SK-N-SH treated with all-trans-retinoic acid at 6 μM for 48 hours (cell line): Measurements from ENCODE around the gene IFNAR2.

Experiments
- ATAC-seq: fragments of 200-7000 bp; cut with Tn5 transposase; 3 replicates; pipeline ENCODE4 v1.9.1; 2020; ENCODE audit warnings: mild to moderate bottlenecking, moderate library complexity
- ARNTL ChIP-seq: fragments of 450-650 bp; formaldehyde crosslinking; IDR thresholded peaks from 2 replicates; pipeline ENCODE4 v1.5.0; 2020; ENCODE audit warnings: low read depth, mild to moderate bottlenecking, moderate library complexity, borderline replicate concordance
- BACH2 ChIP-seq: fragments of 250-450 bp; sonication (Bioruptor Pico); IDR thresholded peaks from 2 replicates; pipeline ENCODE4 v1.9.0; 2021; ENCODE audit warnings: mild to moderate bottlenecking, borderline replicate concordance
- CREB5 ChIP-seq: fragments of 250-450 bp; sonication (Bioruptor Pico); IDR thresholded peaks from 2 replicates; pipeline ENCODE4 v1.5.1; 2020; ENCODE audit warnings: low read depth, mild to moderate bottlenecking, moderate library complexity
- ESRRG ChIP-seq: fragments of 250-450 bp; sonication (Bioruptor Pico); IDR thresholded peaks from 2 replicates; pipeline ENCODE4 v1.6.1; 2021; ENCODE audit warnings: mild to moderate bottlenecking
- OSR1 ChIP-seq: fragments of 250-450 bp; sonication (Bioruptor Pico); IDR thresholded peaks from 2 replicates; pipeline ENCODE4 v1.8.0; 2022; ENCODE audit warnings: moderate library complexity, mild to moderate bottlenecking, inconsistent platforms
- PPARA ChIP-seq: fragments of 250-450 bp; sonication (Bioruptor Pico); IDR thresholded peaks from 2 replicates; pipeline ENCODE4 v1.5.0; 2020; ENCODE audit warnings: mild to moderate bottlenecking, borderline replicate concordance
- RARB ChIP-seq: fragments of 250-450 bp; sonication (Bioruptor Pico); IDR thresholded peaks from 2 replicates; pipeline ENCODE4 v1.8.0; 2021; ENCODE audit warnings: mild to moderate bottlenecking, moderate library complexity
- SNAI2 ChIP-seq: fragments of 250-450 bp; sonication (Bioruptor Pico); IDR thresholded peaks from 2 replicates; pipeline ENCODE4 v1.5.0; 2020; ENCODE audit warnings: mild to moderate bottlenecking, moderate library complexity
- TCF4 ChIP-seq: fragments of 250-450 bp; sonication (Bioruptor Pico); IDR thresholded peaks from 2 replicates; pipeline ENCODE4 v1.8.0; 2021; ENCODE audit warnings: mild to moderate bottlenecking, moderate library complexity, borderline replicate concordance
- TSHZ2 ChIP-seq: fragments of 250-450 bp; sonication (Bioruptor Pico); IDR thresholded peaks from 2 replicates; pipeline ENCODE4 v1.5.0; 2020; ENCODE audit warnings: mild to moderate bottlenecking, moderate library complexity
- ZC3H10 ChIP-seq: fragments of 250-450 bp; sonication (Bioruptor Pico); IDR thresholded peaks from 2 replicates; pipeline ENCODE4 v1.5.1; 2021; ENCODE audit warnings: mild to moderate bottlenecking, moderate library complexity
- ZFP3 ChIP-seq: fragments of 250-450 bp; sonication (Bioruptor Pico); IDR thresholded peaks from 2 replicates; pipeline ENCODE4 v1.5.0; 2020; ENCODE audit warnings: mild to moderate bottlenecking, moderate library complexity
- ZFP30 ChIP-seq: fragments of 450-650 bp; formaldehyde crosslinking; IDR thresholded peaks from 2 replicates; pipeline ENCODE4 v1.5.0; 2022; ENCODE audit warnings: mild to moderate bottlenecking, moderate library complexity
- ZNF70 ChIP-seq: fragments of 450-650 bp; formaldehyde crosslinking; IDR thresholded peaks from 2 replicates; pipeline ENCODE4 v1.5.0; 2020; ENCODE audit warnings: mild to moderate bottlenecking, moderate library complexity
- ZNF8 ChIP-seq: fragments of 450-650 bp; formaldehyde crosslinking; IDR thresholded peaks from 2 replicates; pipeline ENCODE4 v1.5.0; 2020; ENCODE audit warnings: mild to moderate bottlenecking, moderate library complexity
- TF ChIP-seq, protein P1 (sequence below): fragments of 250-450 bp; sonication (Bioruptor Pico); IDR thresholded peaks from 2 replicates; pipeline ENCODE4 v1.8.0; 2020; ENCODE audit warnings: mild to moderate bottlenecking, moderate library complexity, borderline replicate concordance
- TF ChIP-seq, protein P2 (sequence below): fragments of 250-450 bp; sonication (Bioruptor Pico); IDR thresholded peaks from 2 replicates; pipeline ENCODE4 v1.5.1; 2021; ENCODE audit warnings: mild to moderate bottlenecking, moderate library complexity
- TF ChIP-seq, protein P3 (sequence below): fragments of 250-450 bp; sonication (Bioruptor Pico); IDR thresholded peaks from 2 replicates; pipeline ENCODE4 v1.8.0; 2021; ENCODE audit warnings: low read depth, mild to moderate bottlenecking, moderate library complexity, borderline replicate concordance

The IFNAR2 gene

DNA sequence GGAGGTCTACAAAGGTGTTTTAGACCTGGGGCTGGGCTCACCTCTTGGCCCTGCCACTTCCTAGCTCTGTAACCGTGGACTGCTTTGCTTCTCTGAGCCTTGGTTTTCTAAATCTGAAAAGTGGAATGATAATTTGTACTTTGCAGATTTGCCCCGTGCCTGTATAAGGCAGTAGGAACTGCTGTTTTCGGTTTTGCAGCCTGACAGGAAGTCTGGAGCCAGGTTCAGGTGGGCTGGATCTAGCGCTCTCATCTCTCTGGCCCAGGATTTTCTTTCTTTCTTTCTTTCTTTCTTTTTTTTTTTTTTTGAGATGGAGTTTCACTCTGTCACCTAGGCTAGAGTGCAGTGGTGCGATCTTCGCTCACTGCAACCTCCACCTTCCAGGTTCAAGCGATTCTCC is 17.2 kb downstream of the IFNAR2 start:
- TF ChIP-seq ZFP3 (CRISPR knock-in tag) (no peak), TCF4 (CRISPR knock-in tag) (no peak), ZFP30 (CRISPR knock-in tag) (no peak), PPARA (CRISPR knock-in tag) (no peak), TSHZ2 (CRISPR knock-in tag) (no peak), OSR1 (CRISPR knock-in tag) (no peak), ZC3H10 (no peak), ZNF70 (no peak), SNAI2 (no peak), ARNTL (CRISPR knock-in tag) (no peak), ZNF8 (CRISPR knock-in tag) (no peak), RARB (CRISPR knock-in tag) (no peak)
- TF ChIP-seq, protein P1, sequence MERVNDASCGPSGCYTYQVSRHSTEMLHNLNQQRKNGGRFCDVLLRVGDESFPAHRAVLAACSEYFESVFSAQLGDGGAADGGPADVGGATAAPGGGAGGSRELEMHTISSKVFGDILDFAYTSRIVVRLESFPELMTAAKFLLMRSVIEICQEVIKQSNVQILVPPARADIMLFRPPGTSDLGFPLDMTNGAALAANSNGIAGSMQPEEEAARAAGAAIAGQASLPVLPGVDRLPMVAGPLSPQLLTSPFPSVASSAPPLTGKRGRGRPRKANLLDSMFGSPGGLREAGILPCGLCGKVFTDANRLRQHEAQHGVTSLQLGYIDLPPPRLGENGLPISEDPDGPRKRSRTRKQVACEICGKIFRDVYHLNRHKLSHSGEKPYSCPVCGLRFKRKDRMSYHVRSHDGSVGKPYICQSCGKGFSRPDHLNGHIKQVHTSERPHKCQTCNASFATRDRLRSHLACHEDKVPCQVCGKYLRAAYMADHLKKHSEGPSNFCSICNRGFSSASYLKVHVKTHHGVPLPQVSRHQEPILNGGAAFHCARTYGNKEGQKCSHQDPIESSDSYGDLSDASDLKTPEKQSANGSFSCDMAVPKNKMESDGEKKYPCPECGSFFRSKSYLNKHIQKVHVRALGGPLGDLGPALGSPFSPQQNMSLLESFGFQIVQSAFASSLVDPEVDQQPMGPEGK (CRISPR knock-in tag): no peak
- TF ChIP-seq, protein P2, sequence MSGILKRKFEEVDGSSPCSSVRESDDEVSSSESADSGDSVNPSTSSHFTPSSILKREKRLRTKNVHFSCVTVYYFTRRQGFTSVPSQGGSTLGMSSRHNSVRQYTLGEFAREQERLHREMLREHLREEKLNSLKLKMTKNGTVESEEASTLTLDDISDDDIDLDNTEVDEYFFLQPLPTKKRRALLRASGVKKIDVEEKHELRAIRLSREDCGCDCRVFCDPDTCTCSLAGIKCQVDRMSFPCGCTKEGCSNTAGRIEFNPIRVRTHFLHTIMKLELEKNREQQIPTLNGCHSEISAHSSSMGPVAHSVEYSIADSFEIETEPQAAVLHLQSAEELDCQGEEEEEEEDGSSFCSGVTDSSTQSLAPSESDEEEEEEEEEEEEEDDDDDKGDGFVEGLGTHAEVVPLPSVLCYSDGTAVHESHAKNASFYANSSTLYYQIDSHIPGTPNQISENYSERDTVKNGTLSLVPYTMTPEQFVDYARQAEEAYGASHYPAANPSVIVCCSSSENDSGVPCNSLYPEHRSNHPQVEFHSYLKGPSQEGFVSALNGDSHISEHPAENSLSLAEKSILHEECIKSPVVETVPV: no peak
- TF ChIP-seq, protein P3, sequence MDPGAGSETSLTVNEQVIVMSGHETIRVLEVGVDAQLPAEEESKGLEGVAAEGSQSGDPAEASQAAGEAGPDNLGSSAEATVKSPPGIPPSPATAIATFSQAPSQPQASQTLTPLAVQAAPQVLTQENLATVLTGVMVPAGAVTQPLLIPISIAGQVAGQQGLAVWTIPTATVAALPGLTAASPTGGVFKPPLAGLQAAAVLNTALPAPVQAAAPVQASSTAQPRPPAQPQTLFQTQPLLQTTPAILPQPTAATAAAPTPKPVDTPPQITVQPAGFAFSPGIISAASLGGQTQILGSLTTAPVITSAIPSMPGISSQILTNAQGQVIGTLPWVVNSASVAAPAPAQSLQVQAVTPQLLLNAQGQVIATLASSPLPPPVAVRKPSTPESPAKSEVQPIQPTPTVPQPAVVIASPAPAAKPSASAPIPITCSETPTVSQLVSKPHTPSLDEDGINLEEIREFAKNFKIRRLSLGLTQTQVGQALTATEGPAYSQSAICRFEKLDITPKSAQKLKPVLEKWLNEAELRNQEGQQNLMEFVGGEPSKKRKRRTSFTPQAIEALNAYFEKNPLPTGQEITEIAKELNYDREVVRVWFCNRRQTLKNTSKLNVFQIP (CRISPR knock-in tag): no peak
- ATAC-seq: no peak

GRCh38 chr21:33247599-33247998 is 17.9 kb downstream of the IFNAR2 start:
- ATAC-seq: no peak
- TF ChIP-seq PPARA (CRISPR knock-in tag): no peak
- TF ChIP-seq ZFP30 (CRISPR knock-in tag): no peak
- no peak for TF ChIP-seq TCF4 (CRISPR knock-in tag)
- TF ChIP-seq BACH2: no peak
- no peak for TF ChIP-seq ZFP3 (CRISPR knock-in tag)
- TF ChIP-seq, protein P3 (CRISPR knock-in tag): no peak
- no peak for TF ChIP-seq ZC3H10
- TF ChIP-seq ESRRG: no peak

- no peak for ATAC-seq
These were observed 19.7 kb downstream of the IFNAR2 start for GRCh38 chr21:33249331-33250002.

More at GRCh38 chr21:33249331-33250002, 19.7 kb downstream of the IFNAR2 start:
- TF ChIP-seq ARNTL (CRISPR knock-in tag) (no peak), TSHZ2 (CRISPR knock-in tag) (no peak), ZNF8 (CRISPR knock-in tag) (no peak), CREB5 (CRISPR knock-in tag) (no peak)
